ENCODE measurements around the gene TBC1D17.

The TBC1D17 gene

GRCh38 chr19:49894011-49894664 is 16.6 kb downstream of the TBC1D17 start:
- no peak for DNase-seq (ENCODE audit: low read depth in 2 of 2)

GRCh38 chr19:49894879-49895565 is 17.5 kb downstream of the TBC1D17 start:
- DNase-seq (ENCODE audit: low read depth in 2 of 2) = no peak

GRCh38 chr19:49895566-49896297 is 18.2 kb downstream of the TBC1D17 start:
- no peak for DNase-seq (ENCODE audit: low read depth in 2 of 2)

GRCh38 chr19:49896863-49897621 is 19.5 kb downstream of the TBC1D17 start, which contains the start of gene IL4I1:
Gene IL4I1, minus strand, starts transcription at chr19:49896887. Its CDS starts 727 bp downstream, at chr19:49896160.
- DNase-seq (ENCODE audit: low read depth in 2 of 2) = no peak

- DNase-seq (ENCODE audit: low read depth in 2 of 2) = no peak
Observed at GRCh38 chr19:49904136-49904535, 26.6 kb downstream of the TBC1D17 start.

- DNase-seq (ENCODE audit: low read depth in 2 of 2) = no peak
Observed at GRCh38 chr19:49906879-49907564, 29.5 kb downstream of the TBC1D17 start.

GRCh38 chr19:49907745-49908446 is 30.4 kb downstream of the TBC1D17 start:
- DNase-seq (ENCODE audit: low read depth in 2 of 2) = no peak

- no peak for DNase-seq (ENCODE audit: low read depth in 2 of 2)
Observed at GRCh38 chr19:49908480-49909420, 31.2 kb downstream of the TBC1D17 start.

GRCh38 chr19:49910179-49910578 is 32.7 kb downstream of the TBC1D17 start:
- DNase-seq (ENCODE audit: low read depth in 2 of 2) = no peak

GRCh38 chr19:49911381-49912145 is 34.1 kb downstream of the TBC1D17 start:
- no peak for DNase-seq (ENCODE audit: low read depth in 2 of 2)

GRCh38 chr19:49912965-49913685 is 35.6 kb downstream of the TBC1D17 start:
- DNase-seq (ENCODE audit: low read depth in 2 of 2) = no peak

- no peak for DNase-seq (ENCODE audit: low read depth in 2 of 2)
Observed at GRCh38 chr19:49913720-49914119, 36.2 kb downstream of the TBC1D17 start.

GRCh38 chr19:49915271-49915670 is 37.8 kb downstream of the TBC1D17 start:
- no peak for DNase-seq (ENCODE audit: low read depth in 2 of 2)

- no peak for DNase-seq (ENCODE audit: low read depth in 2 of 2)
Observed at GRCh38 chr19:49916839-49917733, 39.6 kb downstream of the TBC1D17 start.

GRCh38 chr19:49918089-49918488 is 40.6 kb downstream of the TBC1D17 start:
- no peak for DNase-seq (ENCODE audit: low read depth in 2 of 2)

GRCh38 chr19:49920624-49921363 is 43.3 kb downstream of the TBC1D17 start:
- no peak for DNase-seq (ENCODE audit: low read depth in 2 of 2)

Data from fibroblast of skin of left biceps (primary cell).